GM23338 (cell line): ENCODE data around the gene GJC3. TPM values are rescaled to one million over a fixed set of nuclear protein-coding genes. Genes with fewer than 3 reads are reported as not detected.

ENCODE experiments used
- ATAC-seq: fragments of 200-7000 bp; cut with Tn5 transposase; 3 replicates; pipeline ENCODE4 v1.9.1; 2020
- DNase-seq: peaks from one replicate; pipeline ENCODE4 v3.0.0-alpha.2; 2015; ENCODE audit warnings: low spot score
- H2AFZ ChIP-seq: fragments of 200-600 bp; sonication (generic); 2 replicates; pipeline ENCODE4 v1.8.0; 2016; ENCODE audit warnings: antibody characterized with exemption, mild to moderate bottlenecking, moderate library complexity
- H3F3A ChIP-seq: fragments of 200-600 bp; sonication (generic); replicated peaks from 2 replicates; pipeline ENCODE4 v1.8.0; 2017; ENCODE audit warnings: antibody characterized with exemption, mixed run types, low read depth
- H3K27ac ChIP-seq: fragments of 200-600 bp; sonication (generic); 2 replicates; pipeline ENCODE4 v1.6.1; 2016; ENCODE audit warnings: low read depth
- H3K27me3 ChIP-seq: fragments of 200-600 bp; sonication (generic); 2 replicates; pipeline ENCODE4 v1.8.0; 2016; ENCODE audit warnings: mild to moderate bottlenecking, mixed run types, moderate library complexity; ENCODE audit not compliant: insufficient read depth
- H3K36me3 ChIP-seq: fragments of 200-600 bp; sonication (generic); 2 replicates; pipeline ENCODE4 v1.8.0; 2016; ENCODE audit warnings: mild to moderate bottlenecking; ENCODE audit not compliant: insufficient read depth
- H3K4me1 ChIP-seq: fragments of 200-600 bp; sonication (generic); 2 replicates; pipeline ENCODE4 v1.8.0; 2016; ENCODE audit warnings: mild to moderate bottlenecking, moderate library complexity; ENCODE audit not compliant: insufficient read depth
- H3K4me2 ChIP-seq: fragments of 200-600 bp; sonication (generic); 2 replicates; pipeline ENCODE4 v1.7.1; 2017; ENCODE audit warnings: mixed run types
- H3K4me3 ChIP-seq: fragments of 200-600 bp; sonication (generic); 2 replicates; pipeline ENCODE4 v1.6.1; 2016; ENCODE audit warnings: mixed run types
- H3K79me2 ChIP-seq: fragments of 200-600 bp; sonication (generic); replicated peaks from 2 replicates; pipeline ENCODE4 v1.8.0; 2017; ENCODE audit warnings: mild to moderate bottlenecking; ENCODE audit not compliant: insufficient read depth
- H3K9me2 ChIP-seq: fragments of 200-600 bp; sonication (generic); 2 replicates; pipeline ENCODE4 v1.8.0; 2017; ENCODE audit not compliant: insufficient read depth
- H4K20me1 ChIP-seq: fragments of 200-600 bp; sonication (generic); replicated peaks from 2 replicates; pipeline ENCODE4 v1.8.0; 2017; ENCODE audit warnings: mild to moderate bottlenecking; ENCODE audit not compliant: insufficient read depth
- H3K27ac Mint-ChIP-seq: 2 replicates; pipeline ENCODE4 v1.8.0; 2020; ENCODE audit warnings: inconsistent platforms, mild to moderate bottlenecking, moderate library complexity, mixed read lengths
- H3K27me3 Mint-ChIP-seq: 3 replicates; pipeline ENCODE4 v1.8.0; 2022; ENCODE audit warnings: low read depth, mild to moderate bottlenecking, moderate library complexity, mixed read lengths, inconsistent platforms; ENCODE audit not compliant: insufficient read depth, poor library complexity
- H3K36me3 Mint-ChIP-seq: 3 replicates; pipeline ENCODE4 v1.8.0; 2021; ENCODE audit warnings: low read depth, mild to moderate bottlenecking, inconsistent platforms, moderate library complexity, mixed read lengths
- H3K4me1 Mint-ChIP-seq: 3 replicates; pipeline ENCODE4 v1.8.0; 2020; ENCODE audit warnings: mild to moderate bottlenecking, inconsistent platforms, mixed read lengths
- H3K4me3 Mint-ChIP-seq: 3 replicates; pipeline ENCODE4 v1.8.0; 2021; ENCODE audit warnings: moderate library complexity, mild to moderate bottlenecking, inconsistent platforms, mixed read lengths
- H3K9me3 Mint-ChIP-seq: 3 replicates; pipeline ENCODE4 v1.8.0; 2020; ENCODE audit warnings: moderate library complexity, mild to moderate bottlenecking, inconsistent platforms, mixed read lengths
- CREB1 ChIP-seq: fragments of 250-450 bp; sonication (Bioruptor Pico); IDR thresholded peaks from 2 replicates; pipeline ENCODE4 v1.5.0; 2020; ENCODE audit warnings: low read depth, mild to moderate bottlenecking, moderate library complexity
- EZH2 ChIP-seq: fragments of 200-600 bp; sonication (generic); IDR thresholded peaks from one replicate; pipeline ENCODE4 v1.8.0; 2017; ENCODE audit warnings: antibody characterized with exemption, mild to moderate bottlenecking, low read depth; ENCODE audit not compliant: unreplicated experiment
- EZH2phosphoT487 ChIP-seq: fragments of 200-600 bp; sonication (generic); IDR thresholded peaks from one replicate; pipeline ENCODE4 v1.8.1; 2018; ENCODE audit warnings: antibody characterized with exemption; ENCODE audit not compliant: unreplicated experiment
- JUNB ChIP-seq: IDR thresholded peaks from one replicate; pipeline ENCODE4 v1.6.1; 2016; ENCODE audit warnings: antibody characterized with exemption; ENCODE audit not compliant: unreplicated experiment
- NANOG ChIP-seq: IDR thresholded peaks from 2 replicates; pipeline ENCODE4 v1.6.1; 2016; ENCODE audit warnings: antibody characterized with exemption, borderline replicate concordance
- POLR2AphosphoS5 ChIP-seq: IDR thresholded peaks from 2 replicates; pipeline ENCODE4 v1.6.1; 2016; ENCODE audit warnings: antibody characterized with exemption, low read depth
- STAT1 ChIP-seq: IDR thresholded peaks from one replicate; pipeline ENCODE4 v1.6.1; 2016; ENCODE audit warnings: antibody characterized with exemption; ENCODE audit not compliant: unreplicated experiment
- ZNF114 ChIP-seq: fragments of 250-450 bp; sonication (Bioruptor Pico); IDR thresholded peaks from 2 replicates; pipeline ENCODE4 v1.5.0; 2020; ENCODE audit warnings: mild to moderate bottlenecking, moderate library complexity
- ZNF331 ChIP-seq: fragments of 250-450 bp; sonication (Bioruptor Pico); IDR thresholded peaks from 2 replicates; pipeline ENCODE4 v1.5.0; 2020; ENCODE audit warnings: low read depth, mild to moderate bottlenecking, moderate library complexity
- polyA plus RNA-seq: library from polyadenylated mRNA; unstranded; fragments of >200 nt; fragmentation: Nextera tagmentation; extraction: Ambion mirVana; gene quantifications from 2 replicates; pipeline ENCODE4 v1.2.1, GENCODE V29; 2016
- total RNA-seq: library from RNA; depleted of rRNA; stranded (reverse); fragments of >200 nt; shearing (Covaris generic); gene quantifications from 2 replicates; pipeline ENCODE4 v1.2.3, GENCODE V29; 2014
- TF ChIP-seq, protein P1 (sequence below), 2 experiments: fragments of 200-600 bp in 1 of 2; sonication (generic) in 1 of 2; conservative IDR thresholded peaks; 2 replicates each; pipeline versions ENCODE4 v1.5.1 to v1.6.1; 2016 to 2017; ENCODE audit warnings: antibody characterized with exemption in 2 of 2, low read depth in 2 of 2, mild to moderate bottlenecking in 2 of 2, moderate library complexity in 1 of 2
- TF ChIP-seq, protein P2 (sequence below): fragments of 250-450 bp; sonication (Bioruptor Pico); IDR thresholded peaks from 2 replicates; pipeline ENCODE4 v1.5.0; 2020; ENCODE audit warnings: mild to moderate bottlenecking, moderate library complexity
- TF ChIP-seq, protein P3 (sequence below): IDR thresholded peaks from one replicate; pipeline ENCODE4 v1.6.1; 2018; ENCODE audit warnings: antibody characterized with exemption; ENCODE audit not compliant: unreplicated experiment
- TF ChIP-seq, protein P4 (sequence below): IDR thresholded peaks from 2 replicates; pipeline ENCODE4 v1.6.1; 2016; ENCODE audit warnings: antibody characterized with exemption

The GJC3 gene
- total and polyA plus RNA-seq, 2 experiments from 2014 or later, result 0.56 to 3.1 TPM

DNA sequence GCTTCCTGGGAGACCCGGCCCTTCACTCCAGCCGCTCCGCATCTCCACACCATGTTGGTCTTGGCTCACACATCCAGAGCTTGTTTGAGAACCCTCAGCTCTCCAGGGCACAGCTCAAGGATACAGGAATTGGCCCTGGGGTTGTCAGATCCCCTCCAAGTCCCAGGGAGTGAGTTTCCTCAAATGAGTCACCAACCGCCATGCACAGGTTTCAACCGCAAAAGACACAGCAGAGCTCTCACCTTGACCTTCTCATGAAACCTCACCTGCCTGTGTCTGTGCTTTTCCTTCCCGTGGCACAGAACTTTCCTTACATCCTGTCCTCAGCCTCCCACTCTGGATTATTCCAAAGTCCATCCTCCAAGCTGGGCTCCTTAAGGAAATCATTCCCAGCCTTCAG, 25.8 kb upstream of the GJC3 start:
- no peaks in the 10 kb centered on the region for H3K4me1 ChIP-seq
- peaks cover 11% of the 10 kb centered on the region for H3K27me3 Mint-ChIP-seq

More for the DNA sequence above, 25.8 kb upstream of the GJC3 start:
- Histone ChIP-seq H3F3A (no peaks in the 10 kb centered on the region), H3K27ac (no peak overlapping the region), H3K27me3 (no peaks in the 10 kb centered on the region), H4K20me1 (no peaks in the 10 kb centered on the region), H3K4me3 (no peak overlapping the region), H3K9me2 (peaks cover 5% of the 10 kb centered on the region; the same call in 1 of the 2 replicates), H3K4me2 (no peak overlapping the region), H3K36me3 (0 out of 2 replicates have a peak, but pooled peaks cover 15% of the 10 kb centered on the region), H2AFZ (no peak overlapping the region), H3K79me2 (no peaks in the 10 kb centered on the region)
- Mint-ChIP-seq H3K4me1 (no peaks in the 10 kb centered on the region), H3K36me3 (peaks cover 17% of the 10 kb centered on the region), H3K4me3 (no peak overlapping the region), H3K27ac (no peak overlapping the region), H3K9me3 (peaks cover 26% of the 10 kb centered on the region)
- DNase-seq, result no peak
- no peak for ATAC-seq
- TF ChIP-seq ZNF114 (CRISPR knock-in tag) (no peak), EZH2 (no peak), STAT1 (no peak), EZH2phosphoT487 (no peak), POLR2AphosphoS5 (no peak), CREB1 (CRISPR knock-in tag) (no peak), JUNB (no peak), ZNF331 (CRISPR knock-in tag) (no peak), NANOG (no peak)
- TF ChIP-seq, protein P1, sequence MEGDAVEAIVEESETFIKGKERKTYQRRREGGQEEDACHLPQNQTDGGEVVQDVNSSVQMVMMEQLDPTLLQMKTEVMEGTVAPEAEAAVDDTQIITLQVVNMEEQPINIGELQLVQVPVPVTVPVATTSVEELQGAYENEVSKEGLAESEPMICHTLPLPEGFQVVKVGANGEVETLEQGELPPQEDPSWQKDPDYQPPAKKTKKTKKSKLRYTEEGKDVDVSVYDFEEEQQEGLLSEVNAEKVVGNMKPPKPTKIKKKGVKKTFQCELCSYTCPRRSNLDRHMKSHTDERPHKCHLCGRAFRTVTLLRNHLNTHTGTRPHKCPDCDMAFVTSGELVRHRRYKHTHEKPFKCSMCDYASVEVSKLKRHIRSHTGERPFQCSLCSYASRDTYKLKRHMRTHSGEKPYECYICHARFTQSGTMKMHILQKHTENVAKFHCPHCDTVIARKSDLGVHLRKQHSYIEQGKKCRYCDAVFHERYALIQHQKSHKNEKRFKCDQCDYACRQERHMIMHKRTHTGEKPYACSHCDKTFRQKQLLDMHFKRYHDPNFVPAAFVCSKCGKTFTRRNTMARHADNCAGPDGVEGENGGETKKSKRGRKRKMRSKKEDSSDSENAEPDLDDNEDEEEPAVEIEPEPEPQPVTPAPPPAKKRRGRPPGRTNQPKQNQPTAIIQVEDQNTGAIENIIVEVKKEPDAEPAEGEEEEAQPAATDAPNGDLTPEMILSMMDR (conservative IDR thresholded peaks at IDR 0.05; ENCODE audit: low read depth in 2 of 2), result no peak
- TF ChIP-seq, protein P2, sequence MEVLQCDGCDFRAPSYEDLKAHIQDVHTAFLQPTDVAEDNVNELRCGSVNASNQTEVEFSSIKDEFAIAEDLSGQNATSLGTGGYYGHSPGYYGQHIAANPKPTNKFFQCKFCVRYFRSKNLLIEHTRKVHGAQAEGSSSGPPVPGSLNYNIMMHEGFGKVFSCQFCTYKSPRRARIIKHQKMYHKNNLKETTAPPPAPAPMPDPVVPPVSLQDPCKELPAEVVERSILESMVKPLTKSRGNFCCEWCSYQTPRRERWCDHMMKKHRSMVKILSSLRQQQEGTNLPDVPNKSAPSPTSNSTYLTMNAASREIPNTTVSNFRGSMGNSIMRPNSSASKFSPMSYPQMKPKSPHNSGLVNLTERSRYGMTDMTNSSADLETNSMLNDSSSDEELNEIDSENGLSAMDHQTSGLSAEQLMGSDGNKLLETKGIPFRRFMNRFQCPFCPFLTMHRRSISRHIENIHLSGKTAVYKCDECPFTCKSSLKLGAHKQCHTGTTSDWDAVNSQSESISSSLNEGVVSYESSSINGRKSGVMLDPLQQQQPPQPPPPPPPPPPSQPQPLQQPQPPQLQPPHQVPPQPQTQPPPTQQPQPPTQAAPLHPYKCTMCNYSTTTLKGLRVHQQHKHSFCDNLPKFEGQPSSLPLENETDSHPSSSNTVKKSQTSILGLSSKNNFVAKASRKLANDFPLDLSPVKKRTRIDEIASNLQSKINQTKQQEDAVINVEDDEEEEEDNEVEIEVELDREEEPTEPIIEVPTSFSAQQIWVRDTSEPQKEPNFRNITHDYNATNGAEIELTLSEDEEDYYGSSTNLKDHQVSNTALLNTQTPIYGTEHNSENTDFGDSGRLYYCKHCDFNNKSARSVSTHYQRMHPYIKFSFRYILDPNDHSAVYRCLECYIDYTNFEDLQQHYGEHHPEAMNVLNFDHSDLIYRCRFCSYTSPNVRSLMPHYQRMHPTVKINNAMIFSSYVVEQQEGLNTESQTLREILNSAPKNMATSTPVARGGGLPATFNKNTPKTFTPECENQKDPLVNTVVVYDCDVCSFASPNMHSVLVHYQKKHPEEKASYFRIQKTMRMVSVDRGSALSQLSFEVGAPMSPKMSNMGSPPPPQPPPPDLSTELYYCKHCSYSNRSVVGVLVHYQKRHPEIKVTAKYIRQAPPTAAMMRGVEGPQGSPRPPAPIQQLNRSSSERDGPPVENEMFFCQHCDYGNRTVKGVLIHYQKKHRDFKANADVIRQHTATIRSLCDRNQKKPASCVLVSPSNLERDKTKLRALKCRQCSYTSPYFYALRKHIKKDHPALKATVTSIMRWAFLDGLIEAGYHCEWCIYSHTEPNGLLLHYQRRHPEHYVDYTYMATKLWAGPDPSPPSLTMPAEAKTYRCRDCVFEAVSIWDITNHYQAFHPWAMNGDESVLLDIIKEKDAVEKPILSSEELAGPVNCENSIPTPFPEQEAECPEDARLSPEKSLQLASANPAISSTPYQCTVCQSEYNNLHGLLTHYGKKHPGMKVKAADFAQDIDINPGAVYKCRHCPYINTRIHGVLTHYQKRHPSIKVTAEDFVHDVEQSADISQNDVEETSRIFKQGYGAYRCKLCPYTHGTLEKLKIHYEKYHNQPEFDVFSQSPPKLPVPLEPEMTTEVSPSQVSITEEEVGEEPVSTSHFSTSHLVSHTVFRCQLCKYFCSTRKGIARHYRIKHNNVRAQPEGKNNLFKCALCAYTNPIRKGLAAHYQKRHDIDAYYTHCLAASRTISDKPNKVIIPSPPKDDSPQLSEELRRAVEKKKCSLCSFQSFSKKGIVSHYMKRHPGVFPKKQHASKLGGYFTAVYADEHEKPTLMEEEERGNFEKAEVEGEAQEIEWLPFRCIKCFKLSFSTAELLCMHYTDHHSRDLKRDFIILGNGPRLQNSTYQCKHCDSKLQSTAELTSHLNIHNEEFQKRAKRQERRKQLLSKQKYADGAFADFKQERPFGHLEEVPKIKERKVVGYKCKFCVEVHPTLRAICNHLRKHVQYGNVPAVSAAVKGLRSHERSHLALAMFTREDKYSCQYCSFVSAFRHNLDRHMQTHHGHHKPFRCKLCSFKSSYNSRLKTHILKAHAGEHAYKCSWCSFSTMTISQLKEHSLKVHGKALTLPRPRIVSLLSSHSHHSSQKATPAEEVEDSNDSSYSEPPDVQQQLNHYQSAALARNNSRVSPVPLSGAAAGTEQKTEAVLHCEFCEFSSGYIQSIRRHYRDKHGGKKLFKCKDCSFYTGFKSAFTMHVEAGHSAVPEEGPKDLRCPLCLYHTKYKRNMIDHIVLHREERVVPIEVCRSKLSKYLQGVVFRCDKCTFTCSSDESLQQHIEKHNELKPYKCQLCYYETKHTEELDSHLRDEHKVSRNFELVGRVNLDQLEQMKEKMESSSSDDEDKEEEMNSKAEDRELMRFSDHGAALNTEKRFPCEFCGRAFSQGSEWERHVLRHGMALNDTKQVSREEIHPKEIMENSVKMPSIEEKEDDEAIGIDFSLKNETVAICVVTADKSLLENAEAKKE (CRISPR knock-in tag), result no peak
- TF ChIP-seq, protein P3, sequence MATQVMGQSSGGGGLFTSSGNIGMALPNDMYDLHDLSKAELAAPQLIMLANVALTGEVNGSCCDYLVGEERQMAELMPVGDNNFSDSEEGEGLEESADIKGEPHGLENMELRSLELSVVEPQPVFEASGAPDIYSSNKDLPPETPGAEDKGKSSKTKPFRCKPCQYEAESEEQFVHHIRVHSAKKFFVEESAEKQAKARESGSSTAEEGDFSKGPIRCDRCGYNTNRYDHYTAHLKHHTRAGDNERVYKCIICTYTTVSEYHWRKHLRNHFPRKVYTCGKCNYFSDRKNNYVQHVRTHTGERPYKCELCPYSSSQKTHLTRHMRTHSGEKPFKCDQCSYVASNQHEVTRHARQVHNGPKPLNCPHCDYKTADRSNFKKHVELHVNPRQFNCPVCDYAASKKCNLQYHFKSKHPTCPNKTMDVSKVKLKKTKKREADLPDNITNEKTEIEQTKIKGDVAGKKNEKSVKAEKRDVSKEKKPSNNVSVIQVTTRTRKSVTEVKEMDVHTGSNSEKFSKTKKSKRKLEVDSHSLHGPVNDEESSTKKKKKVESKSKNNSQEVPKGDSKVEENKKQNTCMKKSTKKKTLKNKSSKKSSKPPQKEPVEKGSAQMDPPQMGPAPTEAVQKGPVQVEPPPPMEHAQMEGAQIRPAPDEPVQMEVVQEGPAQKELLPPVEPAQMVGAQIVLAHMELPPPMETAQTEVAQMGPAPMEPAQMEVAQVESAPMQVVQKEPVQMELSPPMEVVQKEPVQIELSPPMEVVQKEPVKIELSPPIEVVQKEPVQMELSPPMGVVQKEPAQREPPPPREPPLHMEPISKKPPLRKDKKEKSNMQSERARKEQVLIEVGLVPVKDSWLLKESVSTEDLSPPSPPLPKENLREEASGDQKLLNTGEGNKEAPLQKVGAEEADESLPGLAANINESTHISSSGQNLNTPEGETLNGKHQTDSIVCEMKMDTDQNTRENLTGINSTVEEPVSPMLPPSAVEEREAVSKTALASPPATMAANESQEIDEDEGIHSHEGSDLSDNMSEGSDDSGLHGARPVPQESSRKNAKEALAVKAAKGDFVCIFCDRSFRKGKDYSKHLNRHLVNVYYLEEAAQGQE, result no peak
- TF ChIP-seq, protein P4, sequence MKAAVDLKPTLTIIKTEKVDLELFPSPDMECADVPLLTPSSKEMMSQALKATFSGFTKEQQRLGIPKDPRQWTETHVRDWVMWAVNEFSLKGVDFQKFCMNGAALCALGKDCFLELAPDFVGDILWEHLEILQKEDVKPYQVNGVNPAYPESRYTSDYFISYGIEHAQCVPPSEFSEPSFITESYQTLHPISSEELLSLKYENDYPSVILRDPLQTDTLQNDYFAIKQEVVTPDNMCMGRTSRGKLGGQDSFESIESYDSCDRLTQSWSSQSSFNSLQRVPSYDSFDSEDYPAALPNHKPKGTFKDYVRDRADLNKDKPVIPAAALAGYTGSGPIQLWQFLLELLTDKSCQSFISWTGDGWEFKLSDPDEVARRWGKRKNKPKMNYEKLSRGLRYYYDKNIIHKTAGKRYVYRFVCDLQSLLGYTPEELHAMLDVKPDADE, result no peak
